Left lung (tissue), 10 donors: ENCODE measurements around the gene IFNAR2. TPM values are rescaled to one million over a fixed set of nuclear protein-coding genes. Genes with fewer than 3 reads are reported as not detected.

Experiments used
- ATAC-seq: fragments of 200-7000 bp; cut with Tn5 transposase; one replicate; pipeline ENCODE4 v1.9.1; 2020; ENCODE audit warnings: moderate library complexity
- DNase-seq, 4 donors: peaks; one replicate each; pipeline ENCODE4 v3.0.0-alpha.2; 2013 to 2020
- H3K27ac ChIP-seq, 2 donors: fragments of 200-600 bp; sonication (generic) in 1 of 2; one replicate each; pipeline versions ENCODE4 v1.5.0 to v1.8.0; 2020 to 2021
- H3K27me3 ChIP-seq, 2 donors: fragments of 200-600 bp; sonication (generic) in 1 of 2; one replicate each; pipeline versions ENCODE4 v1.5.0 to v1.8.0; 2020 to 2021
- H3K36me3 ChIP-seq, 2 donors: fragments of 200-600 bp; sonication (generic) in 1 of 2; one replicate each; pipeline versions ENCODE4 v1.5.0 to v1.8.0; 2020 to 2021
- H3K4me1 ChIP-seq, 2 donors: fragments of 200-600 bp; one replicate each; pipeline ENCODE4 v1.8.0; 2021
- H3K4me3 ChIP-seq, 2 donors: fragments of 200-600 bp; sonication (generic) in 1 of 2; one replicate each; pipeline versions ENCODE4 v1.5.0 to v1.8.0; 2020 to 2021; ENCODE audit warnings: mild to moderate bottlenecking in 1 of 2
- H3K9me3 ChIP-seq, 2 donors: fragments of 200-600 bp; sonication (generic) in 1 of 2; one replicate each; pipeline versions ENCODE4 v1.5.0 to v1.8.0; 2020 to 2021
- CTCF ChIP-seq, 2 donors: fragments of 200-600 bp; sonication (generic) in 1 of 2; IDR thresholded peaks; one replicate each; pipeline versions ENCODE4 v1.5.0 to v1.8.0; 2021; ENCODE audit warnings: antibody characterized with exemption in 2 of 2
- intact Hi-C, 2 donors: fragments of 100-400 bp; cut with DNase I; formaldehyde crosslinking; loops; one replicate each; pipeline versions ENCODE4 v1.11.2 to v1.14.2; 2022
- polyA plus RNA-seq, 6 donors: library from polyadenylated mRNA; unstranded; fragments of 120-200 nt; gene quantifications; one replicate each; pipeline ENCODE4 v1.2.1, GENCODE V29; 2013; ENCODE audit not compliant: insufficient read length in 6 of 6
- total RNA-seq, 2 donors: library from RNA; stranded (reverse); fragmentation: NEBNext Ultra II Directional; extraction: Animal tissue kit (Norgen Biotek cat#: 25700); gene quantifications; one replicate each; pipeline ENCODE4 v1.2.1, GENCODE V29; 2021
- donor health status: DM: no; HTN: yes; CAD: no.
- donor health status: DM: no; HTN: no; CAD: no.

IFNAR2 gene
- total and polyA plus RNA-seq, 8 donors = 16.4 to 50.1 (median 22.6) TPM

DNA sequence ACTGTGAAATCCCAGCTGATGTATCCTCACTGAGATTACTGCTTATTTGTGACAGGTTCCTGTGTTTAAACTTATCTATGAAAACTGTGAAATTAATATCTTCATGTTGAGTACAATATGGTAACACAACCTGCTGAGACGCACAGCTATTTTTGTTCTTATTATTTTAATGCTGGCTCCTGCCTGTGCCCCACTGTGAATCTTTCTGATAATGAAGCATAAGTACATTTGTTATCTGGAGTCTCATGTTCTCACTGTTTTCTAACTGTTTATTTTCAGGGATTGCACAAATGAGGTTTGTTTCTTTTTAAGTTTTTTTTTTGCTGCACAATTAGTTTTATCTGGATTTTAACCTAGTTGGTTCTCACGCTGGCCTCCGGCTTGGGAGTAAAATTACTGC is 39.9 kb upstream of the IFNAR2 start:
- no peak overlapping the region for H3K27ac ChIP-seq
- TF ChIP-seq CTCF (IDR thresholded peaks at IDR 0.05) = no peak
- DNase-seq = no peak
- no peaks in the 10 kb centered on the region for H3K4me1 ChIP-seq
- H3K4me3 ChIP-seq = no peak overlapping the region
- no peaks in the 10 kb centered on the region for H3K36me3 ChIP-seq
- H3K9me3 ChIP-seq = no peaks in the 10 kb centered on the region
- H3K27me3 ChIP-seq = peaks cover 0 to 25% of the 10 kb centered on the region in 2 donors
- no peak for ATAC-seq
- intact Hi-C loops = loop anchor here in 1 of 2 donors (10.0 kb wide), 2 partner anchors 195 to 355 kb away; no protein-coding TSS in a partner anchor

DNA sequence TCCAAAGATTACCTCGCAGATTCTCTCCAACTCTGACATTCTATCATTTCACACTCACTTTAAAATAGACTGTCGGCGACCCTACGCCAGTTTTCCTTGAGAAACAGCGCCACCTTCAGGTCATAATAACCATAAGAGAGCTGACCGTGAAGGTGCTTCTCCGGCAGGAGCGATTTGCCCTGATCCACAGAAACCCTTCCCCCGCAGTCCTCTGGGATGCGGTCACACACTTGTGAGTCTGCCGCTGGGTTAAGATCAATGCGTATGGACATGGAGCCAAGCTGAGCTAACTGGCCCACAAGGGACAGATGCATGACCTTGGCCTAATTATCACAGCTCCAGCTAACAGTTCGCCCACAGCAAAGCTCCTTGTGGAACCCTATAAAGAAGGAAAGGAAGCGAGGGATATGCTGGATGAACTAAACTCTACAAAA is 32.8 kb upstream of the IFNAR2 start:
- Histone ChIP-seq H3K27me3 (no peaks in the 10 kb centered on the region), H3K36me3 (no peaks in the 10 kb centered on the region), H3K27ac (peak overlapping the region; percentile 57 to 83), H3K9me3 (no peaks in the 10 kb centered on the region), H3K4me1 (peaks cover 14 to 43% of the 10 kb centered on the region in 2 donors), H3K4me3 (no peak overlapping the region)
- DNase-seq = peak in 3 of 4 donors; percentile 66 to 80 (median 67)
- intact Hi-C loops = loop anchor here in 1 of 2 donors (10.0 kb wide), 2 partner anchors 202 to 362 kb away; no protein-coding TSS in a partner anchor
- peak; percentile 76 for ATAC-seq
- peak; percentile 78 to 82 for TF ChIP-seq CTCF (IDR thresholded peaks at IDR 0.05)

DNA sequence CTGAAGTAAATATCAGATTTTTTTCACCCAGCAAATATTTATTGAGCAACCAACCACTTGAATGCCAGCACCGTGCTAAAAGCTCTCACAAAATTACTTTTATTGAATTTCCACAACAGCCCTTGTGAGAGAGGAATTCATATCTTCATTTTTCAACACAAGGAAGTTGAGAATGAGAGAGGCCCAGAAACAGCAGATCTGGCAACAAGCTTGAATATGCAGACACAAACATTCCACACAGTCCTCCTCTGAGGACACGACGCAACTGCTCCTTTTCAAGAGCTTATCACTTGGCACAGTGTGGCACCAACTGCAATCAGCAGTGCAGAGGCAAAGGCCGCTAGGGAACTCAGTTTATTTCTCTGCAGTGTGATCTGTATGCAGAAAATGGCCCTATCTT is 32.2 kb upstream of the IFNAR2 start:
- ATAC-seq (peak; percentile 66), DNase-seq (peak in 2 of 4 donors; percentile 30 to 58)
- Histone ChIP-seq H3K4me1 (peaks cover 14 to 48% of the 10 kb centered on the region in 2 donors), H3K27me3 (no peaks in the 10 kb centered on the region), H3K36me3 (no peaks in the 10 kb centered on the region), H3K4me3 (no peak overlapping the region), H3K27ac (peak overlapping the region; percentile 57 to 83), H3K9me3 (no peaks in the 10 kb centered on the region)
- TF ChIP-seq CTCF (IDR thresholded peaks at IDR 0.05) = no peak
- intact Hi-C loops = loop anchor here in 1 of 2 donors (10.0 kb wide), 2 partner anchors 203 to 363 kb away; no protein-coding TSS in a partner anchor

DNA sequence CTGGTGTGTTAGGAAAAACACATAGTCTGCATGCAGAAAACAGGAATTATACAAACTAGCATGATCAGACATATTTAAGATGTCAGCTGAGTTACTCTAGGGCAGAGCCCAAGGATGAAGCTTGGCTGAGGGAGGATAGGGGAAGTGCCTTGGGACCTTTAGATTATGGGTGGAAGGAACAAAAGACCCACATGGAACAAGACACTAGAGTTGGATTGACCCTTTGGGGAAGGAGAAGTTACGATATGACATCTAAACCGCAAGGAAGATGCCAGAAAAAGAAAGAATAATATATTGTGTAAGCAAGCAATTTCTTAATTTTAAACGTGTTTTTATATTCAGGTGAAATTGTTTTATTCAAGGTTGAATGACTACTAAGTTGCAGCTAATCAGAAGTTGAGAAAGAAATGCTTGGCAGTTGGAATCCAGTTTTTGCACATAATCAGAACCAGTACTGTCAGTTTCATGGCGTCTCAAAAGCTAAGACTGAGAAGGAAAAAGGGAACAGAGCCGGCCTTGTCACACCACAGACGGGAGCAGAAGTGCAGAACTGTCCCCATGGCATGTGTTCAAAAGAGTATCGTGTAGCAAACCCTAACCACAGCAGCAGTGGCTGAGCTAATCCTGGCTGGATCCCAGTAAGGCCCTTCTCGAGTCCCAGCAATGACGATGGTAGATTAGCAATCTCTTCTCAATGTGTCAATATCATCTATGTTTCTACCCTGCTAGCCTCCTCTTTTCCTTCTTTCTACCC is 31.2 kb upstream of the IFNAR2 start:
- no peaks in the 10 kb centered on the region for H3K9me3 ChIP-seq
- no peaks in the 10 kb centered on the region for H3K27me3 ChIP-seq
- ATAC-seq (peak; percentile 46), DNase-seq (peak in 3 of 4 donors; percentile 57 to 85 (median 74))
- peaks cover 16 to 58% of the 10 kb centered on the region in 2 donors for H3K4me1 ChIP-seq
- intact Hi-C loops = loop anchor here in 1 of 2 donors (2.0 to 10.0 kb wide), 3 partner anchors 204 to 364 kb away; no protein-coding TSS in a partner anchor
- no peaks in the 10 kb centered on the region for H3K36me3 ChIP-seq
- TF ChIP-seq CTCF (IDR thresholded peaks at IDR 0.05) = peak in 1 of 2 donors; percentile 4
- H3K27ac ChIP-seq = peak overlapping the region; percentile 57 to 83
- H3K4me3 ChIP-seq = no peak overlapping the region

GRCh38 chr21:33199100-33199464 is 30.7 kb upstream of the IFNAR2 start:
- no peak for DNase-seq

More at GRCh38 chr21:33199100-33199464, 30.7 kb upstream of the IFNAR2 start:
- Histone ChIP-seq H3K27me3 (no peaks in the 10 kb centered on the region), H3K9me3 (no peaks in the 10 kb centered on the region), H3K27ac (peak overlapping the region; percentile 57 to 83), H3K36me3 (no peaks in the 10 kb centered on the region), H3K4me3 (no peak overlapping the region), H3K4me1 (peaks cover 17 to 63% of the 10 kb centered on the region in 2 donors)
- no peak for TF ChIP-seq CTCF (IDR thresholded peaks at IDR 0.05)
- intact Hi-C loops = loop anchor here in 1 of 2 donors (2.0 to 10.0 kb wide), 3 partner anchors 204 to 364 kb away; no protein-coding TSS in a partner anchor
- ATAC-seq = no peak
